HG02870 (cell line): ENCODE results near the gene LAYN.

Source experiments
- ATAC-seq: cut with Tn5 transposase; IDR thresholded peaks from one replicate; pipeline ENCODE4 v1.9.1; 2021; ENCODE audit warnings: mild to moderate bottlenecking, moderate library complexity; ENCODE audit not compliant: unreplicated experiment

LAYN gene

GRCh38 chr11:111591187-111591960, 50.9 kb downstream of the LAYN start:
- no peak for ATAC-seq

DNA sequence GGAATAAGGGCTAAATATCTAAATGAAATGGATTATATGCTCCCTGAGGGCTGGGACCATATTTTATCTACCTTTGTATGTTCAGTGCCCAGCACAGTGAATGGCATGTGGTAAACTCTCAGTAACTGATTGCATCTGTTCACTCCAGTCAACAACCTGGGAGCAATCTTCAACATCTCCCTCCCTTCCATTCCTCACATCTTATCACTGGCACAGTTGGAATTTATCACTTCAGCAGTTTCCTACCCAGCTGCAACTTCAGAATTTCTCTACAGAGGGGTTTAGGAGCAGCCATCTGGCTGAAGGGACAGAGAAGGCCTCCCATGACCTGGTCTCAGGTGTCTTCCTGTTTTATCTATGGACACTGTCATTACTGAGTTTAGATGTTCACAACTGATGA, 52.0 kb downstream of the LAYN start:
- ATAC-seq = no peak

DNA sequence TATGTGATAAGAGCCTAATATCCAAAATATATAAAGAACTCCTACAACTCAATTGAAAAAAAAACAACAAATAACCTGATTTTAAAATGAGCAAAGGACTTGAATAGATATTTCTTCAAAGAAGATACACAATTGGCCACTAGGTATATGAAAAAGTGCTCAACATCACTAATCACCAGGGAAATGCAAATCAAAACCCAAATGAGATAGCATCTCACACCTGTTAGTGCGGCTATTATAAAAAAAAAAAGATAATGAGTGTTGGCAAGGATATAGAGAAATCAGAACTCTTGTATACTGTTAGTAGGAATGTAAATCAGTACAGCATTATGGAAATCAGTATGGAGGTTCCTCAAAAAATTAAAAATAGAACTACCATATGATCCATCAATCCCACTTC, 55.8 kb downstream of the LAYN start:
- no peak for ATAC-seq

DNA sequence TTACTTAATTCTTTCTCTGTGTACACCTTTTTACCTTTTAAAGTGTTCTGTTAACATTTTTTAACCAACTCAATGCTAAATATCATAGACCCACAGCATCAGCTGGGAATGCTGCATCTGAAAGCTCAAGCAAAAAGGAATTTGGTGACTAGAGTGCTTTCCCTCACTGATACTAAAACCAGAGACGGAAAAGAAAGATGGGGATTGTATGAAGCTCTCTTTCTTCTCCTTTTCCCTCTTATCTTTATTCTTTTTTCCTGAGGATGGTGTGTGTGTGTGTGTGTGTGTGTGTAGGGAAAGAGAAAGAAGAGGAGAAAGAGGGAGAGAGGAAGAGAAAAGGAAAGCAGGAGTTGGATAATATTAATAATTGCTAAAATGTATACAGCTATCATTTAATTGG, 57.6 kb downstream of the LAYN start:
- no peak for ATAC-seq

- ATAC-seq = no peak
Measured at GRCh38 chr11:111598559-111598958, 58.0 kb downstream of the LAYN start.

DNA sequence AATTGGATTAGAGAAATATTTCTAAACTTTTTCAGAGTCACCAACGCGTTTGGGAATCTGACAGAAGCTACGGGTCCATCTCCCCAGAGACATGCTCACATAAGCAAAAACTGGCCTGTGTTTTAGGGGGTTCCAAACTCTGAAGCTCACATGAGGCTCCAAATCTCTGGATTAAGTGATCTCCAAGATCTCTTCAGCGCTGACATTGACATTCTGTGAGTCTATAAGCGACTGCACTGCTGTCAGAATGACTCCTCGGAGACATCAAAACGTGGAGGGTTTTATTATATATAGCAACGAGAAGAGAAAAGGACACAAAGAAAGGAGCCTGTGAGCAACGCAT, 61.1 kb downstream of the LAYN start:
- no peak for ATAC-seq

DNA sequence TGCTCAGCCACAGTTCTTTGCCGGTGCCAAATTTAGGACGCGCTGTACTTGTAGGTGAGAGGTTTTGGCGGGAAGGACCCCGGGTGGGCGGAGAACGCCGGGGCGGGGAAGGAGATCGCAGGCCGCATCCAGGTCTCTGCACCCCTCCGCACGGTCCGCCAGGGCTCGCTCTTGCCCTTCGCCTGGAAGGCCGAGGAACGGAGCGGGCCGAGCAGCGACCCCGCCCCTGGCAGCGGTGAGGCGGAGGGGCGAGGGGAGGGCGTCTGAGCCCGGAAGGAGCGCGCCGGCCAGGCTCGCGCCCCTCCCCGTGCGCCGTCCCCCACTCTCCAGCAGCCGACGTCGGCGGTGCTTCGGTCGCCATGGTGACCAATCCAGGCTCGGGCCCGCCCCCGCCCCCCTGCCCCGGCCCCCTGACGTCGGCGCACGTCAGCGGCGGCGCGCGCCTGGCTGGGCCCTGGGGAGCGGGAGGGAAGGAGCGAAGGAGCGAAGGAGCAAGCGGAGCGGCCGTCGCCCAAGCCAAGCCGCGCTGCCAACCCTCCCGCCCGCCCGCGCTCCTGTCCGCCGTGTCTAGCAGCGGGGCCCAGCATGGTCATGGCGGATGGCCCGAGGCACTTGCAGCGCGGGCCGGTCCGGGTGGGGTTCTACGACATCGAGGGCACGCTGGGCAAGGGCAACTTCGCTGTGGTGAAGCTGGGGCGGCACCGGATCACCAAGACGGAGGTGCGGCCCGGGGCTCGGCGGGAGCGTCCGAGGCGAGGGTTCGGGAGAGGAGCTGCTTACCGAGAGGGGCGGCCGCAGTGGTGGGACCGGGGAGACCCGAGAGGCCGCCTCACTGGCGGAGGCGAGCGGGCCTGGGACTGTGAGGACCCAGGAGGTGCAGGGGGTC, 61.7 kb downstream of the LAYN start, which contains the start of gene SIK2:
Gene SIK2, plus strand, starts transcription at position 471 of the 886 bp plus-strand sequence. Its CDS starts 115 bp downstream, at position 586.
- peak; percentile 86 for ATAC-seq

GRCh38 chr11:111602865-111603610, 62.5 kb downstream of the LAYN start:
- ATAC-seq = peak; percentile 5

- ATAC-seq = no peak
Measured at GRCh38 chr11:111603611-111604130, 63.2 kb downstream of the LAYN start.

DNA sequence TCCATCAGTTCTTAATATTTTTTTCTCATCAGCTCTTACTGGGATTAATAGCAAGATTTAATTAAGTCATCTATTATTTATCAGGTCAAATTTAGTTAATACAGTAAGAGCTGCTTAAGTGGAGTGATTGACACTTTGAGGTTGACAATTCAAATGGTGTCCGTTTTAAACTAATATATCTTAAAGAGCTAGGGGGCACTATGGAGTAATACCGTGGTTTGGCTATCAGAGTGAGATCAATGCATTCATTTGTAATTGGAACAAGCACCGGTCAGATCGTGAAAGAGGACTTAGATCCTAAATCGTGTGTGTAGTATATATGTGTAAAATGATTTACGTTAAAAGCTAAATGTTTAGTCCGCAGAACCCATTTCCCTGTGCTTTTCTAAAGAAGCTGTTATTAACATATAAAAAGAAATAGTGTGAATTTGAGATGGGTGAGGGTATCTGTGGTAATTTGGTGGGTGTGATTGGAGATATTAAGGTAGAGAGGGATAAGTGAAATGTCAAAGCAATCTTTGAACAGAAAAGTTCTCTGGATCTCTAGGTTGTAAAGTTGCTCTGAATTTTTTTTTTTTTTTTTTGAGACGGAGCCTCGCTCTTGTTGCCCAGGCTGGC, 64.0 kb downstream of the LAYN start:
- no peak for ATAC-seq

GRCh38 chr11:111605681-111606080, 65.2 kb downstream of the LAYN start:
- no peak for ATAC-seq

GRCh38 chr11:111606986-111607385, 66.5 kb downstream of the LAYN start:
- no peak for ATAC-seq

DNA sequence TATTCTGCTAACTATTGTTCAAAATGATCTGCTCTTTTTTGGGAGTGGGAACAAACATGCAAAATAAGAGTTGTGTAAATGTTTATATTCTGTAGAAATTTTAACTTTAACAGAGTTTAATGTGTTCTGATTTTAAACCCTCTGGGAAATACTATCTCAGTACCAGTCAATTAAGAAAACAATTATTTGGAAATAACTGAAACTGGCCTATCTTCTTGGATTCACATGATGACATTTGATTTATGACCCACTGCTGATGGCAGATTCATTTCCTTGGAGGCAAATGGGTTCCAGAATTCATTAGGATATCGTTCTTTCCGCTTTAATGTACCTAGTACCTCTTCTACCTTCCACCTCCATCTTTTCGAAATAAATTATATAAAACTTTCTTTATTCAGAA, 67.2 kb downstream of the LAYN start:
- no peak for ATAC-seq
